GM10248 (cell line): ENCODE results near the gene PRKCE.
"Not testable (repeated sequence)": the region's sequence is repeated elsewhere in the genome, so short reads cannot be mapped to it uniquely, and the experiment has no call there.

ENCODE experiments used
- CTCF ChIA-PET: fragments of 300-600 bp; sonication (Branson Sonifier 250); formaldehyde crosslinking; extraction: SDS; loops from one replicate; lab custom pipeline; 2021; ENCODE audit warnings: antibody characterized with exemption; lab: Yijun Ruan, JAX
- POLR2A ChIA-PET: fragments of 350-650 bp; sonication (Branson Sonifier 250); formaldehyde crosslinking; extraction: SDS; loops from one replicate; lab custom pipeline; 2020; ENCODE audit warnings: antibody characterized with exemption; lab: Yijun Ruan, JAX
- DNase-seq: peaks from one replicate; pipeline ENCODE4 v3.0.0; 2012; ENCODE audit errors: extremely low spot score
- CTCF ChIP-seq: IDR thresholded peaks from 2 replicates; pipeline ENCODE4 v1.5.1; 2012; ENCODE audit warnings: mild to moderate bottlenecking, low read depth; ENCODE audit errors: extremely low read depth, missing control alignments, control extremely low read depth

PRKCE gene

GRCh38 chr2:46216213-46216612, 564.7 kb downstream of the PRKCE start:
- no peak for TF ChIP-seq CTCF
- POLR2A ChIA-PET: no interaction called here
- CTCF ChIA-PET: no interaction called here
- DNase-seq: no peak

- DNase-seq, POLR2A ChIA-PET: not testable (repeated sequence)
- CTCF ChIA-PET: interaction anchor here (0.6 kb wide), 1 partner anchor 25 kb away, joined by 3 read pairs; no protein-coding TSS in a partner anchor
Observed at GRCh38 chr2:46223514-46223913, 572.0 kb downstream of the PRKCE start.

- TF ChIP-seq CTCF: no peak
- no peak for DNase-seq
- CTCF ChIA-PET: interaction anchor here (1.5 kb wide), 1 partner anchor 20 kb away, joined by 4 read pairs; no protein-coding TSS in a partner anchor
- POLR2A ChIA-PET: interaction anchor here (0.6 kb wide), 1 partner anchor 185 kb away, joined by 3 read pairs; no protein-coding TSS in a partner anchor
Observed at GRCh38 chr2:46225150-46225625, 573.7 kb downstream of the PRKCE start.

- POLR2A ChIA-PET: no interaction called here
- DNase-seq: no peak
- CTCF ChIA-PET: interaction anchor here (1.5 kb wide), 1 partner anchor 21 kb away, joined by 4 read pairs; no protein-coding TSS in a partner anchor
- no peak for TF ChIP-seq CTCF
Observed at GRCh38 chr2:46225730-46226129, 574.3 kb downstream of the PRKCE start.

GRCh38 chr2:46226620-46227019, 575.1 kb downstream of the PRKCE start:
- ChIA-PET CTCF (interaction anchor here (5.1 kb wide), 1 partner anchor 21 kb away, joined by 20 read pairs; no protein-coding TSS in a partner anchor), POLR2A (no interaction called here)
- no peak for DNase-seq
- TF ChIP-seq CTCF: no peak

- POLR2A ChIA-PET: no interaction called here
- no peak for TF ChIP-seq CTCF
- DNase-seq: no peak
- CTCF ChIA-PET: interaction anchor here (1.3 to 5.1 kb wide), 2 partner anchors 20 to 50 kb away, joined by 3 to 20 read pairs; no protein-coding TSS in a partner anchor
Observed at GRCh38 chr2:46227022-46227421, 575.5 kb downstream of the PRKCE start.

- ChIA-PET POLR2A (no interaction called here), CTCF (interaction anchor here (1.2 to 5.1 kb wide), 5 partner anchors 10 to 165 kb away, joined by 3 to 20 read pairs (median 6); no protein-coding TSS in a partner anchor)
- no peak for DNase-seq
- TF ChIP-seq CTCF: no peak
Observed at GRCh38 chr2:46227674-46228289, 576.3 kb downstream of the PRKCE start.
